Small intestine (tissue), 7 donors: ENCODE results near the gene EPO. TPM values are rescaled to one million over a fixed set of nuclear protein-coding genes. Genes with fewer than 3 reads are reported as not detected.
"Not testable (repeated sequence)": the region's sequence is repeated elsewhere in the genome, so short reads cannot be mapped to it uniquely, and the experiment has no call there.

Source experiments
- DNase-seq, 2 donors: peaks; one replicate each; pipeline versions ENCODE4 v3.0.0 to v3.0.0-alpha.2; 2013
- FAIRE-seq: peaks from 2 replicates; lab custom pipeline; 2012; peaks lifted over from hg19 to GRCh38; lab: Jason Lieb, UNC
- H3K27ac ChIP-seq, 3 donors: one replicate each; pipeline ENCODE4 v1.5.1; 2013; ENCODE audit warnings: low read length in 2 of 3, mild to moderate bottlenecking in 2 of 3, control low read depth in 1 of 3, inconsistent platforms in 1 of 3, low read depth in 1 of 3, moderate library complexity in 1 of 3
- H3K27me3 ChIP-seq, 3 donors: one replicate each; pipeline ENCODE4 v1.6.1; 2013; ENCODE audit warnings: low read length in 3 of 3, inconsistent platforms in 1 of 3; ENCODE audit not compliant: control insufficient read depth in 3 of 3, insufficient read depth in 3 of 3
- H3K36me3 ChIP-seq, 3 donors: one replicate each; pipeline ENCODE4 v1.6.1; 2013; ENCODE audit warnings: low read length in 3 of 3, inconsistent platforms in 1 of 3, low read depth in 1 of 3, mild to moderate bottlenecking in 1 of 3, moderate library complexity in 1 of 3; ENCODE audit not compliant: control insufficient read depth in 3 of 3, insufficient read depth in 2 of 3
- H3K4me1 ChIP-seq, 3 donors: one replicate each; pipeline ENCODE4 v1.6.1; 2013; ENCODE audit warnings: low read length in 2 of 3, inconsistent platforms in 1 of 3, low read depth in 1 of 3, mild to moderate bottlenecking in 1 of 3, moderate library complexity in 1 of 3; ENCODE audit not compliant: control insufficient read depth in 3 of 3, insufficient read depth in 2 of 3
- H3K4me3 ChIP-seq, 3 donors: one replicate each; pipeline ENCODE4 v1.5.1; 2013; ENCODE audit warnings: low read length in 3 of 3, control low read depth in 1 of 3, inconsistent platforms in 1 of 3, low read depth in 1 of 3, mild to moderate bottlenecking in 1 of 3, moderate library complexity in 1 of 3
- H3K9me3 ChIP-seq, 2 donors: one replicate each; pipeline ENCODE4 v1.6.1; 2013; ENCODE audit warnings: low read depth in 1 of 2, low read length in 1 of 2; ENCODE audit not compliant: control insufficient read depth in 2 of 2, insufficient read depth in 1 of 2
- WGBS, 3 donors: extraction: QIAGEN DNeasy Blood & Tissue Kit; methylation state at CpG; one replicate each; pipeline ENCODE4 v1.1.7; 2013; 5-methylcytosine and 5-hydroxymethylcytosine counted together
- polyA plus RNA-seq, 4 donors: library from polyadenylated mRNA; stranded (reverse) in 3 of 4; unstranded in 1 of 4; fragments of 200-250 nt in 3 of 4; fragments of 120-200 nt in 1 of 4; gene quantifications; one replicate each; pipeline versions ENCODE4 v1.2.1 to v1.2.3, GENCODE V29; 2013
- donor health status: healthy with polysubstance abuse.
- donor health status: control.
- donor health status: control.
- donor health status: Bipolar disorder and iron deficiency.
- donor health status: healthy.

Gene EPO
- polyA plus RNA-seq, 4 donors, result 0.04 to 0.15 TPM; not detected in 2

DNA sequence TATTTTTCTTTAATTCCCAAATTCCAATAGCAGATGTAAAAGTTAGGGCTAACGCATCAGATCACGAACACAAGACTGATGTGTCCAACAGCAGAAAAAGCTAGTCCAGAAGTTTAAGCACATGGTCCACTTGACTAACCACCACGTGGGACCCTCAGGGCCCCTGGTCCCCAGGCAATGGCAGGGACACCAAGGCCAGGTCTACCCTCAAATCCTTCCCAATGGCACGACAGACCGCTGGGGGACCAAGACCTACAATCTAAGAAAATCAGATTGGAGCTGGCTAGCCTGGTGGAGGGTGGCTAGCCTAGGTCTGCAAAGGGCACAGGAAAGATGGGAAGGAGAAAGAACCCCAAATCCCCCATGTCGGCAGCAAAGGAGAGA lies 27.7 kb upstream of the EPO start:
- FAIRE-seq (no peak), DNase-seq (no peak)
- H3K9me3 ChIP-seq, result no peaks in the 10 kb centered on the region
- peaks cover 0 to 8% (median 0%) of the 10 kb centered on the region in 3 donors for H3K27me3 ChIP-seq
- H3K4me3 ChIP-seq, result peak overlapping the region in 2 of 3 donors; percentile 73 to 89
- H3K27ac ChIP-seq, result no peak overlapping the region
- H3K36me3 ChIP-seq, result peaks cover 0 to 46% (median 5%) of the 10 kb centered on the region in 3 donors
- WGBS, 3 donors, result 56 to 68% (median 68%) methylated on average over 6 of the region's 6 CpGs
- H3K4me1 ChIP-seq, result peaks cover 0 to 24% (median 0%) of the 10 kb centered on the region in 3 donors

DNA sequence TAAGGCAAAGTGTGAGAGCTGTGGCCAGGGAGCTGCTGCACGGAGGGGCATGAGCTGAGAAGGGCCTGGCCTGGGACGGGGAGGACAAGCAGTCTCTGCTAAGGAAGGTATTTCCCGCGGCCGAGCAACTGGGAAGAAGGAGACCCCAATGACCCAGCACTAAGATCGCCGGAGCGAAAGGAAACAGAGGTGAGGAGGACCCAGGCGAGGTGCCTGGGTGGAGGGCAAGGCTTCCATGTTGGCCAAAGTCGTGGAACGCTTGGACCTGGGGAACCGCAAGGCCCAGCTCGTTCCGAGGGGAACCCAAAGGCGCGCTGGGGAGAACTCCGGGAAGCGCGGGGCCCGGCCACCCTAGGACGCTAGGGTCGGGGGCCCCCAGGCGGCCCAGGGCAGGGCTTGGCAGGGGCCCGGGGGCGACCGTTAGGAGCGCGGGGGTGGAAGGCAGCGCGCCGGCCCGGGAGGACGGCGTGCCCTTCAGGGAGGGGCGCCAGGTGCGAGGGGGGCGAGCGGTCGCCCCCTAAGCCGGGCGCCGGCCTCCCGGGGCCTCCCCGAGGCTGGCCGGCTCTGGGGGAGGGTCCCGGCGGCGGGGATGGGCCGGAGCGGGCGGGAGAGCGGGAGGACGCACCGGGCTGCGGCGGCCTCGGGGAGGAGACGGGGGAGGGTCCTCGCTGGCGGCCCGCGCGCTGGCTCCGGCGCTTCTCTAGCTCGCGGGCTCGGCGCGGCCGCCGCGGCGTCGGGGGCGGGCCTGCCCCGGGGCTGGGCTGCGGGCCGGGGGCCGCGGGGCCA lies 26.8 kb upstream of the EPO start:
- peak in 1 of 2 donors; percentile 50 for DNase-seq

DNA sequence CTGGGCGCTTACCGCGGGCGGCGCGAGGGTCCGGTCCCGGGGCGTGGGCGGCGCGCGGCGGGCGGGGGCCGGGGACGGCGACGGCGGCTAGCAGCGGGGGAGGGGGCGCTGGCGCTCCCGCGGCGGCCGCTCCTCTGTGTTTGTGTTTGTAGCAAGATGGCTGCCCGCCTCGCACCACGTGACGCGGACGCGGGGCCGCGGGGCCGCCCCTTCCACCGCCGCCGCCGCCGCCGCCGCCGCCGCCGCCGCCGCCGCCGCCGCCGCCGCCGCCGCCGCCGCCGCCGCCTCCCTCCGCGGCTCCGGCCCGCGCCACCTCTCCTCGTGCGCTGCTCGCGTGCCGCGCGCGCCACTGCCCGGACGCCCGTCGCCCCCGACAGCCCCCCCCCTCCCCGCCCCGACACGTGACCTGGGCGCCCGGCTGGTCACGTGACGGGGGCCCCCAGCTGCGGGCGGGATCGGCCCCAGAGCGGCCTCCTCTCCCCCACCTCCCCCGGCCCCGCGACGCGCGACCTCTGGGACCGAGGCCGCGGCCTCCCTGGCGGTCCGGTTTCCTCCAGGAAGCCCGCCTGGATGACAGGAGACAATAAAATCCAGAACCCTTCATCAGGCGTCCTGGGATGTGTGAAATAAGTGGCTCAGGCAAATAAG lies 26.0 kb upstream of the EPO start, which contains the start of gene GIGYF1:
Gene GIGYF1, minus strand, starts transcription at position 153 of the 648 bp plus-strand sequence. CDS start 6,012 bp downstream, outside the sequence.
- 1 to 2% (median 1%) methylated on average over 9 to 92 of the region's 102 CpGs for WGBS, 3 donors
- H3K36me3 ChIP-seq, result peaks cover 0 to 29% (median 0%) of the 10 kb centered on the region in 3 donors
- peaks cover 0 to 8% (median 0%) of the 10 kb centered on the region in 3 donors for H3K27me3 ChIP-seq
- H3K4me1 ChIP-seq, result peaks cover 0 to 24% (median 0%) of the 10 kb centered on the region in 3 donors
- H3K9me3 ChIP-seq, result no peaks in the 10 kb centered on the region
- FAIRE-seq (no peak), DNase-seq (peak; percentile 55 to 82)
- peak within 1 kb of the TSS; percentile 2 to 72 (median 63) for H3K27ac ChIP-seq
- peak within 1 kb of the TSS; percentile 73 to 97 (median 89) for H3K4me3 ChIP-seq

More for the DNA sequence above, 26.8 kb upstream of the EPO start:
- Histone ChIP-seq H3K27ac (peak overlapping the region; percentile 2 to 63 (median 21)), H3K4me1 (peaks cover 0 to 24% (median 0%) of the 10 kb centered on the region in 3 donors), H3K27me3 (peaks cover 0 to 8% (median 0%) of the 10 kb centered on the region in 3 donors), H3K4me3 (peak overlapping the region; percentile 73 to 97 (median 89)), H3K9me3 (no peaks in the 10 kb centered on the region), H3K36me3 (peaks cover 0 to 37% (median 0%) of the 10 kb centered on the region in 3 donors)
- WGBS, 3 donors, result 0 to 1% (median 0%) methylated on average over 13 to 81 of the region's 81 CpGs
- FAIRE-seq, result no peak

DNA sequence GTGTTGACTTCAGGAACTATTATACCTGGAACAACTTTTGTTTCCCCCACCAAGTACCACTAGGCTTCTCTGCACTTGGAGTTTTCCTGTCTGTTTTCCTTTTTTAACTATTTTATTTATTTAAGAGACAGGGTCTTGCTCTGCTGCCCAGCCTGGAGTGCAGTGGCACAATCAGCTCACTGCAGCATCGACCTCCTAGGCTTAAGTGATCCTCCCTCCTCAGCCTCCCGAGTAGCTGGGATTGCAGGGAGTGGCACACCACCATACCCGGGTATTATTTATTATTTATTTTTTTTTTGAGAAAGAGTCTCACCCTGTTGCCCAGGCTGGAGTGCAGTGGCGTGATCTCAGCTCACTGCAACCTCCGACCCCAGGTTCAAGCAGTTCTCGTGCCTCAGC lies 24.1 kb upstream of the EPO start:
- Histone ChIP-seq H3K9me3 (no peaks in the 10 kb centered on the region), H3K4me1 (peaks cover 0 to 24% (median 0%) of the 10 kb centered on the region in 3 donors), H3K4me3 (no peak overlapping the region), H3K27ac (no peak overlapping the region), H3K27me3 (peaks cover 0 to 11% (median 2%) of the 10 kb centered on the region in 3 donors), H3K36me3 (peaks cover 0 to 13% (median 0%) of the 10 kb centered on the region in 3 donors)
- FAIRE-seq (no peak), DNase-seq (no peak)
- 53 to 76% (median 55%) methylated on average over 6 of the region's 6 CpGs for WGBS, 3 donors

DNA sequence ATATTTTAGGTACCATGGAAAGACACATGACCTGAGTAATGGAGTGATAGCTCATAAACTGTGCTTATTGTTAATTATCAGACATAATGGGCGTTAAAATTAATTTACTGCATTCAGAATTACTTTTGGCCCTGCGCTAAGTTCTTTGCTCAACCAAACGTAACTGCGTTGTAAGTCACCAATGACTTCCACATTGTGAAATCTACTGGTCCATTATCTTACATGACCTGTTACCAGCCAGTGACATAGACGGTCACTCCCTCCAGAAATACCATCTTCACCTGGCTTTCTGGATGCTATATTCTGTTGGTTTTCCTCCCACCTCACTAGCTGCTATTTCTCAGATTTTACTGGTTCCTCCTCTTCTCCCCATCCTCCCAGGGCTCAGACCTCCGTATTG lies 21.2 kb upstream of the EPO start:
- Histone ChIP-seq H3K9me3 (no peaks in the 10 kb centered on the region), H3K4me1 (peaks cover 0 to 7% (median 0%) of the 10 kb centered on the region in 3 donors), H3K27ac (no peak overlapping the region), H3K36me3 (no peaks in the 10 kb centered on the region), H3K27me3 (peaks cover 0 to 11% (median 2%) of the 10 kb centered on the region in 3 donors), H3K4me3 (no peak overlapping the region)
- no peak for DNase-seq
- FAIRE-seq, result no peak
- WGBS, 3 donors, result 25 to 69% (median 41%) methylated on average over 5 to 6 of the region's 6 CpGs

DNA sequence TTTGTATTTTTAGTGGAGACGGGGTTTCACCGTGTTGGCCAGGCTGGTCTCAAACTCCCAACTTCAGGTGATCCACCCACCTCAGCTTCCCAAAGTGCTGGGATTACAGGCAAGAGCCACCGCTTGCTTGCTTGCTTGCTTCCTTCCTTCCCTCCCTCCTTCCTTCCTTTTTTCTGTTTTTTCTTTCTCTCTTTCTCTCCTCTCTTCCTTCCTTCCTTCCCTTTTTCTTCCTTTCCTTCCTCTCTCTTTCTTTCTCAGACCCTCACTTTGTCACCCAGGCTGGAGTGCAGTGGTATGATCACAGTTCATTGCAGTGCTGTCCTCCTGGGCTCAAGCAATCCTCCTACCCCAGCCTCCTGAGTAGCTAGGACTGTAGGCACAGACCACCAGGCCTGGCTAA lies 19.2 kb upstream of the EPO start:
- WGBS, 3 donors, result 55 to 83% (median 68%) methylated on average over 3 of the region's 3 CpGs
- H3K27me3 ChIP-seq, H3K4me1 ChIP-seq, H3K4me3 ChIP-seq, H3K27ac ChIP-seq, DNase-seq, H3K36me3 ChIP-seq, FAIRE-seq, H3K9me3 ChIP-seq: not testable (repeated sequence)

DNA sequence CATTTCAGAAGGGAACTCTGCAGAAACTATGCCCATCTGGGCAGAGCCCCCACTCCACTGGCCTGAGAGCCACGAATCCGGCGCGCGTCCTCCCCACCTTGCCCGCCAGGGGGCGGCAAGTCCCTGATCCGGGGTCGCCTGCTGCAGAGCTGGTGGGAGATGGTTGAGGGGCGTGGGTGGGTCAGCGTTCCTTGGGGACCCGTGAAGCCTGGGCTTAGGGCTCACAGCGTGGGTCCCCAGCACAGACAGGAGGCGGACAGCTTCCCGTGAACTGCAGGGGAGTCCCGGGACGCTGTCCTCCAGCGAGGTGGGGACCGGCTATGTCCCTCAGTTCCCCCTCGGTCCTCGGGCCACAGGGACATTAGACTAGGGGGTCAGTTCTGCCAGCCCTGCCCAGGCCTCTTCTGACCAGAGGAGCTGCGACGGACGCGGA lies 14.9 kb upstream of the EPO start:
- Histone ChIP-seq H3K27ac (peak overlapping the region; percentile 82 to 99 (median 95)), H3K36me3 (peaks cover 0 to 21% (median 0%) of the 10 kb centered on the region in 3 donors), H3K9me3 (no peaks in the 10 kb centered on the region), H3K4me1 (peaks cover 0 to 18% (median 3%) of the 10 kb centered on the region in 3 donors), H3K27me3 (no peaks in the 10 kb centered on the region), H3K4me3 (peak overlapping the region; percentile 76 to 94 (median 93))
- 0 to 1% (median 0%) methylated on average over 13 to 25 of the region's 25 CpGs for WGBS, 3 donors
- peak; percentile 54 to 89 for DNase-seq
- FAIRE-seq, result no peak
